Measurements from ENCODE around the gene KRTAP6-2. TPM values are rescaled to one million over a fixed set of nuclear protein-coding genes. Genes with fewer than 3 reads are reported as not detected.

KRTAP6-2 gene
- total and polyA plus RNA-seq, 2 experiments from 2014 or later: not detected

DNA sequence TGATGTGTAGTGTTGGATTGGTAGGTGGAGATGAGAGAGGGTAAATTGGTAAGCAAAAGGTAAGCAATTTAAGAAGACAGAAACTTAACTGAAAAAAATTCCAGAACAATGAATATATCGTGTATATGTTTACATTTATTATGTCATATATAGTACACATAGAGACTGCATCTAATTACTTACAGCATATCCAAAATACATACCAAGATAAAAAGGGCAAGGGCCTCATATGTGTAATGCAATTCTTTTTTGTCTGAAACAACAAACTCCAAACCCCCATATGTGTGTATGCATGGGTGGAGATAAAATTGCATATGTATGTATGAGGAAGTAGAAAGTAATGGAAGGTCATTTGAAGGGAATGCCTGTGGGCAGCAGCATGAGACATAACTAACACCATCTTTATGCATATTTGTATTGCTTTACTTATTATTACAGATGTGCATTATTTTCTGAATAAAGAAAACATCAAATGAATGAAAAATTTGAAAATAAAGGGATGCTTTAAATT is 48.3 kb upstream of the KRTAP6-2 start:
- H3K27me3 Mint-ChIP-seq (ENCODE audit: insufficient read depth, low read depth, poor library complexity): no peaks in the 10 kb centered on the region
- no peaks in the 10 kb centered on the region for H3K4me1 Mint-ChIP-seq
- Histone ChIP-seq H3K4me2 (no peak overlapping the region), H3K4me3 (no peak overlapping the region), H3K4me1 (ENCODE audit: insufficient read depth) (no peaks in the 10 kb centered on the region), H3K27me3 (ENCODE audit: insufficient read depth) (no peaks in the 10 kb centered on the region), H3K9me2 (ENCODE audit: insufficient read depth) (no peaks in the 10 kb centered on the region), H3K36me3 (ENCODE audit: insufficient read depth) (no peaks in the 10 kb centered on the region), H2AFZ (no peak overlapping the region), H3F3A (replicated peaks; ENCODE audit: low read depth) (no peaks in the 10 kb centered on the region), H4K20me1 (replicated peaks; ENCODE audit: insufficient read depth) (no peaks in the 10 kb centered on the region), H3K79me2 (replicated peaks; ENCODE audit: insufficient read depth) (no peaks in the 10 kb centered on the region), H3K27ac (ENCODE audit: low read depth) (no peak overlapping the region)
- H3K36me3 Mint-ChIP-seq (ENCODE audit: low read depth): no peaks in the 10 kb centered on the region
- H3K9me3 Mint-ChIP-seq: no peaks in the 10 kb centered on the region
- no peak overlapping the region for H3K4me3 Mint-ChIP-seq
- DNase-seq (ENCODE audit: low spot score): no peak
- H3K27ac Mint-ChIP-seq: no peak overlapping the region
- ATAC-seq: no peak
- TF ChIP-seq POLR2AphosphoS5 (IDR thresholded peaks at IDR 0.05; ENCODE audit: low read depth) (no peak), ZNF114 (CRISPR knock-in tag; IDR thresholded peaks at IDR 0.05) (no peak), EZH2 (IDR thresholded peaks at IDR 0.05; ENCODE audit: low read depth, unreplicated experiment) (no peak)
- TF ChIP-seq, protein P1, sequence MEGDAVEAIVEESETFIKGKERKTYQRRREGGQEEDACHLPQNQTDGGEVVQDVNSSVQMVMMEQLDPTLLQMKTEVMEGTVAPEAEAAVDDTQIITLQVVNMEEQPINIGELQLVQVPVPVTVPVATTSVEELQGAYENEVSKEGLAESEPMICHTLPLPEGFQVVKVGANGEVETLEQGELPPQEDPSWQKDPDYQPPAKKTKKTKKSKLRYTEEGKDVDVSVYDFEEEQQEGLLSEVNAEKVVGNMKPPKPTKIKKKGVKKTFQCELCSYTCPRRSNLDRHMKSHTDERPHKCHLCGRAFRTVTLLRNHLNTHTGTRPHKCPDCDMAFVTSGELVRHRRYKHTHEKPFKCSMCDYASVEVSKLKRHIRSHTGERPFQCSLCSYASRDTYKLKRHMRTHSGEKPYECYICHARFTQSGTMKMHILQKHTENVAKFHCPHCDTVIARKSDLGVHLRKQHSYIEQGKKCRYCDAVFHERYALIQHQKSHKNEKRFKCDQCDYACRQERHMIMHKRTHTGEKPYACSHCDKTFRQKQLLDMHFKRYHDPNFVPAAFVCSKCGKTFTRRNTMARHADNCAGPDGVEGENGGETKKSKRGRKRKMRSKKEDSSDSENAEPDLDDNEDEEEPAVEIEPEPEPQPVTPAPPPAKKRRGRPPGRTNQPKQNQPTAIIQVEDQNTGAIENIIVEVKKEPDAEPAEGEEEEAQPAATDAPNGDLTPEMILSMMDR (conservative IDR thresholded peaks at IDR 0.05; ENCODE audit: low read depth in 2 of 2): no peak

DNA sequence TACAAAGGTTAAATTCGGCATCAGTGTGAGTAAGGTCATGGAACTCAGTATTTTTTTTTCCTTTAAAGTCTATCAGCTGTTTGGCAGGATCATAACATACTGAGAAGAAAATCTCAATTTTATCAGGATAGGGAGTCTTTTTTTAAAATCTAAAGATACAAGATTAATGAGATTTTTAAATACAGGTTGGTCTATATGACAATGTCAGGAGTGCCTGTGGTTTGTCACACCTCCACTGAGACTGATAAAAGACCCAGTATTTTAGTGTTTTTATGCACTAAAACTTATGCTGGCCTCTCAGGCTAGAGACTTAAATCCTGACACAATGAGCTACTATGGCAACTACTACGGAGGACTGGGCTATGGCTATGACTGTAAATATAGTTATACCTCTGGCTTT is 43.9 kb upstream of the KRTAP6-2 start, which contains the start of gene KRTAP20-3:
KRTAP20-3 (plus strand) TSS at position 301 of the 400 bp plus-strand sequence.
- Histone ChIP-seq H2AFZ (no peak within 1 kb of the TSS), H3K4me1 (ENCODE audit: insufficient read depth) (no peaks in the 10 kb centered on the region), H3K27ac (ENCODE audit: low read depth) (no peak within 1 kb of the TSS), H3K9me2 (ENCODE audit: insufficient read depth) (0 out of 2 replicates have a peak, but pooled peaks cover 8% of the 10 kb centered on the region), H3K79me2 (replicated peaks; ENCODE audit: insufficient read depth) (no peaks in the 10 kb centered on the region), H3K27me3 (ENCODE audit: insufficient read depth) (no peaks in the 10 kb centered on the region), H4K20me1 (replicated peaks; ENCODE audit: insufficient read depth) (no peaks in the 10 kb centered on the region), H3K4me3 (no peak within 1 kb of the TSS), H3K4me2 (no peak within 1 kb of the TSS), H3F3A (replicated peaks; ENCODE audit: low read depth) (no peaks in the 10 kb centered on the region), H3K36me3 (ENCODE audit: insufficient read depth) (no peaks in the 10 kb centered on the region)
- DNase-seq (ENCODE audit: low spot score) (no peak), ATAC-seq (no peak)
- no peaks in the 10 kb centered on the region for H3K4me1 Mint-ChIP-seq
- H3K36me3 Mint-ChIP-seq (ENCODE audit: low read depth): no peaks in the 10 kb centered on the region
- H3K4me3 Mint-ChIP-seq: no peak within 1 kb of the TSS
- H3K27me3 Mint-ChIP-seq (ENCODE audit: insufficient read depth, low read depth, poor library complexity): no peaks in the 10 kb centered on the region
- H3K9me3 Mint-ChIP-seq: peaks cover 3% of the 10 kb centered on the region; the same call in 2 of the 3 replicates
- no peak within 1 kb of the TSS for H3K27ac Mint-ChIP-seq
- TF ChIP-seq, protein P1 (conservative IDR thresholded peaks at IDR 0.05; ENCODE audit: low read depth in 2 of 2): no peak
- TF ChIP-seq, protein P2, sequence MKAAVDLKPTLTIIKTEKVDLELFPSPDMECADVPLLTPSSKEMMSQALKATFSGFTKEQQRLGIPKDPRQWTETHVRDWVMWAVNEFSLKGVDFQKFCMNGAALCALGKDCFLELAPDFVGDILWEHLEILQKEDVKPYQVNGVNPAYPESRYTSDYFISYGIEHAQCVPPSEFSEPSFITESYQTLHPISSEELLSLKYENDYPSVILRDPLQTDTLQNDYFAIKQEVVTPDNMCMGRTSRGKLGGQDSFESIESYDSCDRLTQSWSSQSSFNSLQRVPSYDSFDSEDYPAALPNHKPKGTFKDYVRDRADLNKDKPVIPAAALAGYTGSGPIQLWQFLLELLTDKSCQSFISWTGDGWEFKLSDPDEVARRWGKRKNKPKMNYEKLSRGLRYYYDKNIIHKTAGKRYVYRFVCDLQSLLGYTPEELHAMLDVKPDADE (IDR thresholded peaks at IDR 0.05): no peak
- TF ChIP-seq, protein P3, sequence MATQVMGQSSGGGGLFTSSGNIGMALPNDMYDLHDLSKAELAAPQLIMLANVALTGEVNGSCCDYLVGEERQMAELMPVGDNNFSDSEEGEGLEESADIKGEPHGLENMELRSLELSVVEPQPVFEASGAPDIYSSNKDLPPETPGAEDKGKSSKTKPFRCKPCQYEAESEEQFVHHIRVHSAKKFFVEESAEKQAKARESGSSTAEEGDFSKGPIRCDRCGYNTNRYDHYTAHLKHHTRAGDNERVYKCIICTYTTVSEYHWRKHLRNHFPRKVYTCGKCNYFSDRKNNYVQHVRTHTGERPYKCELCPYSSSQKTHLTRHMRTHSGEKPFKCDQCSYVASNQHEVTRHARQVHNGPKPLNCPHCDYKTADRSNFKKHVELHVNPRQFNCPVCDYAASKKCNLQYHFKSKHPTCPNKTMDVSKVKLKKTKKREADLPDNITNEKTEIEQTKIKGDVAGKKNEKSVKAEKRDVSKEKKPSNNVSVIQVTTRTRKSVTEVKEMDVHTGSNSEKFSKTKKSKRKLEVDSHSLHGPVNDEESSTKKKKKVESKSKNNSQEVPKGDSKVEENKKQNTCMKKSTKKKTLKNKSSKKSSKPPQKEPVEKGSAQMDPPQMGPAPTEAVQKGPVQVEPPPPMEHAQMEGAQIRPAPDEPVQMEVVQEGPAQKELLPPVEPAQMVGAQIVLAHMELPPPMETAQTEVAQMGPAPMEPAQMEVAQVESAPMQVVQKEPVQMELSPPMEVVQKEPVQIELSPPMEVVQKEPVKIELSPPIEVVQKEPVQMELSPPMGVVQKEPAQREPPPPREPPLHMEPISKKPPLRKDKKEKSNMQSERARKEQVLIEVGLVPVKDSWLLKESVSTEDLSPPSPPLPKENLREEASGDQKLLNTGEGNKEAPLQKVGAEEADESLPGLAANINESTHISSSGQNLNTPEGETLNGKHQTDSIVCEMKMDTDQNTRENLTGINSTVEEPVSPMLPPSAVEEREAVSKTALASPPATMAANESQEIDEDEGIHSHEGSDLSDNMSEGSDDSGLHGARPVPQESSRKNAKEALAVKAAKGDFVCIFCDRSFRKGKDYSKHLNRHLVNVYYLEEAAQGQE (IDR thresholded peaks at IDR 0.05; ENCODE audit: unreplicated experiment): no peak
- TF ChIP-seq JUNB (IDR thresholded peaks at IDR 0.05; ENCODE audit: unreplicated experiment): no peak
- TF ChIP-seq NANOG (IDR thresholded peaks at IDR 0.05; ENCODE audit: borderline replicate concordance): no peak
- no peak for TF ChIP-seq EZH2phosphoT487 (IDR thresholded peaks at IDR 0.05; ENCODE audit: unreplicated experiment)
- TF ChIP-seq STAT1 (IDR thresholded peaks at IDR 0.05; ENCODE audit: unreplicated experiment): no peak

Measured in GM23338 (cell line).